AG10803 (cell line): Measurements from ENCODE around the gene FHL2.

Experiments used
- DNase-seq: peaks from one replicate; pipeline ENCODE4 v3.0.0; 2010; ENCODE audit warnings: low read depth
- H3K4me3 ChIP-seq: 2 replicates; pipeline ENCODE4 v1.5.1; 2011; ENCODE audit warnings: mild to moderate bottlenecking, low read length, control low read depth
- TF ChIP-seq, protein P1 (sequence below): conservative IDR thresholded peaks from 2 replicates; pipeline ENCODE4 v1.5.1; 2011; ENCODE audit warnings: mild to moderate bottlenecking, low read length, control low read depth, inconsistent platforms

Gene FHL2

DNA sequence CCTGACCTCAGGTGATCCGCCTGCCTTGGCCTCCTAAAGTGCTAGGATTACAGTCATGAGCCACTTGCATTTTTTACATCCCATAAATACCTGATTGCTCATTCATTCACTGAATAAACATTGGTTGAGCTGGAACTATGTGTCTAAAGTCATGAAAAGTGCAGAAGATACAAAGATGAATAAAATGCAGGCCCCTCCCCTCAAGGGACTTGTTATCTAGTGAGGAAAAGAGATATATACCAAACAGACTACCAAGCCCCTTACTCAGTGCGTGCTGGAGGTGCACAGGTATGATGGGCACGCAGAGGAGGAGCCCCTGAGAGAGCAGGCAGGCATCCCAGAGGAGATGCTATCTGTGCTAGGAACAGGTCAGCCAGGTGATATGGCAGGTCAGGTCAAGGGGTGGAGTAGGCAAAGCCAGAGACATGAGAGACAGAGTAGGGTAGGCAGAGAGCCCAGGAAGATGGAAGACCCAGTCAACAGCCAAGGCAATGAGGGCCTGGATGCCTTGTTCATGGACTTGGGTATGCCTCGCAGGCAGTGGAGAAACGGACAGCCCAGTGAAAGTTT is 7.7 kb downstream of the FHL2 start:
- TF ChIP-seq, protein P1, sequence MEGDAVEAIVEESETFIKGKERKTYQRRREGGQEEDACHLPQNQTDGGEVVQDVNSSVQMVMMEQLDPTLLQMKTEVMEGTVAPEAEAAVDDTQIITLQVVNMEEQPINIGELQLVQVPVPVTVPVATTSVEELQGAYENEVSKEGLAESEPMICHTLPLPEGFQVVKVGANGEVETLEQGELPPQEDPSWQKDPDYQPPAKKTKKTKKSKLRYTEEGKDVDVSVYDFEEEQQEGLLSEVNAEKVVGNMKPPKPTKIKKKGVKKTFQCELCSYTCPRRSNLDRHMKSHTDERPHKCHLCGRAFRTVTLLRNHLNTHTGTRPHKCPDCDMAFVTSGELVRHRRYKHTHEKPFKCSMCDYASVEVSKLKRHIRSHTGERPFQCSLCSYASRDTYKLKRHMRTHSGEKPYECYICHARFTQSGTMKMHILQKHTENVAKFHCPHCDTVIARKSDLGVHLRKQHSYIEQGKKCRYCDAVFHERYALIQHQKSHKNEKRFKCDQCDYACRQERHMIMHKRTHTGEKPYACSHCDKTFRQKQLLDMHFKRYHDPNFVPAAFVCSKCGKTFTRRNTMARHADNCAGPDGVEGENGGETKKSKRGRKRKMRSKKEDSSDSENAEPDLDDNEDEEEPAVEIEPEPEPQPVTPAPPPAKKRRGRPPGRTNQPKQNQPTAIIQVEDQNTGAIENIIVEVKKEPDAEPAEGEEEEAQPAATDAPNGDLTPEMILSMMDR = no peak
- DNase-seq = peak; percentile 65
- H3K4me3 ChIP-seq = no peak overlapping the region

DNA sequence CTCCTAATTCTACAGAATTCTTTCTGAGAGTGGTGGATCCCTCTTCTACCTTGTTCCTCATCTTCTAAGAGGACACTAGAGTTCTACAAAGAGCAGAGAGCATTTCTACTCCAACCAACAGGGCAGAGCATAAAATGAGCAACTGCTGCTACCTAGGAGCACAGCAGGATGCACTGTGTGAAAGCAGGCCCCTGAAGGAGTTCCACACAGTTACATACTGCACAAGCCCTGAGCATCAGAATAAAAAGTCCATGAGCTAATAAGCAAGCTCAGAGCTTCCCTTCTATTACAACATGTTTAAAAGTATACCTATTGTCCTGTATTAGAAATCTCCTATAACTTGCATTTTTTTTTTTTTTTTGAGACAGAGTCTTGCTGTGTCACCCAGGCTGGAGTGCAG is 8.4 kb downstream of the FHL2 start:
- no peak overlapping the region for H3K4me3 ChIP-seq
- TF ChIP-seq, protein P1 = no peak
- DNase-seq = no peak

DNA sequence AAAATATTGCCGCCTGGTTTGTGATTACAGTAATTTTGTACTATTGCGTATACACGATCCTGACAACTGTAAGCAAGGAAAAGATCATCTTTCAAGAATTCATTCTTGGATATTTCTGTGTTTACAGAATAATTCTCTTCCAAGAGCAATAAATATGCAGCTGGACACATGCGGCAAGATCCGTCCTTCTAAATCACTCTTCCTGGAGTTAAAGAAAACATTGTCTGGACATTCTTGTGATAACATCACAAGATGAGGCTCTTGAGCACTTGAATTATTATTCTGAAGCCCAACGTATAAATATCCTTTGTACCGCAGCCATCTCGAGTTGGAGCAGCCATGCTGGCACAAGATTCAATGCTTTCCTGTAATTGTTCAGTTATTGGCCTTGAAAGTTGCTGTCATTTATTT is 9.9 kb downstream of the FHL2 start:
- TF ChIP-seq, protein P1 = no peak
- H3K4me3 ChIP-seq = no peak overlapping the region
- peak; percentile 97 for DNase-seq

DNA sequence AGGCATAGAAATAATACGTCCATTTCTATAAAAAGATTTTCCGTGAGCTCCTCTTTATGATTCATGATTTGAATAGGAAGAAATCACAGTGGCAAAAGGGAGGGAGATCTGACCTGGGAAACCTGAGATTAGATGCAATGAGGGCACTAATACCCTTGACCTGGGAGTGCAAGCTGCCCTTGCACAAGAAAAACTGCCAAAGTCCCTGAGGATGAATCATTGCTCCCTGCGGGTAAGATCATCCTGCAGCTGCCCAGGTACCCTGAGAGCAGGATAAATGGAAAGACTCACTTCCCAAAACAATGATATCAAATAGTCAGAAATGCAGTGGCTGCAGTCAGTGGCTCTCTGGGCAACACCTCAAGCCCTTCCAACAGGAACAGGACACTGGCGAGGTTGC is 11.6 kb downstream of the FHL2 start:
- H3K4me3 ChIP-seq = no peak overlapping the region
- TF ChIP-seq, protein P1 = no peak
- no peak for DNase-seq

DNA sequence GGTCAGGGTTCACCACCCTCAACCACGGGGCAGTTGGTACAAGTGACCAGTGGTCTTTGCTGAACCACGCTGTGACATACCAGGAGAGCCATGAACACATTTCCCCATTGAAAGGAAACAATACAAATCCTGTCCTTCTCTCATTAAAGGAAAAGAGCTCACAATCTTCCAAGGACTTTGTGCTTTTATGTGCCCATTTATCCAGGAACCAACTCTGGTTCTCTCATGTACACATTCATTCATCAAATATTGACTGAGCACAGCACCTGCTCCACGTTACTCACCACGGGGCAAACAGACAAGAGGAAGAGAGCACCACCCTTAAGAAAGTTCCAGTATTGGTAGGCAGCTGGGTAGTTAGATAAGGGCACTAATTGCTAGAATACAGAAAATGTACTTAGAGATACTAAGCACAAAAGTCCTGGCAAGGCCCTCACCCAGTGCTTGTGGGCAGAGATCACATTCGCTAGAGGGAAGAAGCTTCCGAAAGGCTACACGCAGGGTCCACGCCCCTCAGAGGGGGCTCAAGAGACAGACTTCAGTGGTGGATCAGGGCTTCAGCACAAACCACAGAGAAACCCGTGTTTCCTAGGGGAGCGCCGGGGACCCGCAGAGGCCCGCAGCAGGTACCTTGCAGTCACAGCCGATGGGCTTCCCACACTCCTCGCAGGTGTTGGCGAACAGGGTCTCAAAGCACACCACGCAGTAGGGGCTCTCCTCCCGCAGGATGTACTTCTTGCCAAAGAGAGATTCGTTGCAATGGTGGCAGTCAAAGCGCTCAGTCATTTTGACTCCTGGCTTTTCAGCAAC is 12.9 kb downstream of the FHL2 start:
- H3K4me3 ChIP-seq = no peak overlapping the region
- DNase-seq = no peak
- TF ChIP-seq, protein P1 = no peak

DNA sequence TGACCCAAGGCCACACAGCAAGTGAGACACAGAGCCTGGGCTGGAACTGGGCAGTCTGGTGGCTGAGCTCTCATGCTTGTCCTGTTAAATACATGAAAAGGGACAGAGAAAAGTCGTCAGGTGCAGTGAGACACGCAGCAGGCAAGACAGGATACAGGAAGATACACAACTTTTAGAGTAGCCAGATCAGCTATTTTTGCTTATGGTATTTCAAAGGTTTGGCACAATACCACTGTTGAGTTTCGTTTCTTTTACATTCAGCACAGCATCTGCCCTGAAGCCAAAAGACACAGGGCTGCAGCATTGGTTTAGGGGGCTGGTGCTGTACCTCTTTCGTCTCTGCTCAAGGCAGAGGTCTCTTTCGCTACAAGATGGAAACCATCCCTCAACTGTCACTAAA is 14.0 kb downstream of the FHL2 start:
- TF ChIP-seq, protein P1 = no peak
- no peak overlapping the region for H3K4me3 ChIP-seq
- no peak for DNase-seq

DNA sequence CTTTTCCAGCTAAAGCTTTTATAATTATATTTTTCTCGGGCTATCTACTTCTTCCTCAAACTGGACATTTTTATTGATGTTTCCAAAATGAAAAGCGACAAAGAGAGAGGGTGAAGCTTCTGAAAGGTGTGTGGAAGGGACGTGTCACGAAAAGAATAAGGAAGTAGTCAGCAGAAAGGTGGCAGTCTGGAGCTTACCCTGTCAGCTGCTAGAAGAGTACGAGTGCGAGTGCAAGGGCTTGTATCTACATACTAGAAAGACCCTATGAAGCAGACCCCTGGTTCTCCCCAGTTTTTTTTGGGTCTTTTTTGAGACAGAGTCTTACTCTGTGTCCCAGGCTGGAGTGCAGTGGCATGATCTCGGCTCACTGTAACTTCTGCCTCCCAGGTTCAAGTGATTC is 14.6 kb downstream of the FHL2 start:
- TF ChIP-seq, protein P1 = no peak
- DNase-seq = no peak
- H3K4me3 ChIP-seq = no peak overlapping the region
